Left lung (tissue), 10 donors: Measurements from ENCODE around the gene MMP20. TPM values are rescaled to one million over a fixed set of nuclear protein-coding genes. Genes with fewer than 3 reads are reported as not detected.

Experiments
- ATAC-seq: fragments of 200-7000 bp; cut with Tn5 transposase; one replicate; pipeline ENCODE4 v1.9.1; 2020; ENCODE audit warnings: moderate library complexity
- DNase-seq, 4 donors: peaks; one replicate each; pipeline ENCODE4 v3.0.0-alpha.2; 2013 to 2020
- H3K27ac ChIP-seq, 2 donors: fragments of 200-600 bp; sonication (generic) in 1 of 2; one replicate each; pipeline versions ENCODE4 v1.5.0 to v1.8.0; 2020 to 2021
- H3K27me3 ChIP-seq, 2 donors: fragments of 200-600 bp; sonication (generic) in 1 of 2; one replicate each; pipeline versions ENCODE4 v1.5.0 to v1.8.0; 2020 to 2021
- H3K36me3 ChIP-seq, 2 donors: fragments of 200-600 bp; sonication (generic) in 1 of 2; one replicate each; pipeline versions ENCODE4 v1.5.0 to v1.8.0; 2020 to 2021
- H3K4me1 ChIP-seq, 2 donors: fragments of 200-600 bp; one replicate each; pipeline ENCODE4 v1.8.0; 2021
- H3K4me3 ChIP-seq, 2 donors: fragments of 200-600 bp; sonication (generic) in 1 of 2; one replicate each; pipeline versions ENCODE4 v1.5.0 to v1.8.0; 2020 to 2021; ENCODE audit warnings: mild to moderate bottlenecking in 1 of 2
- H3K9me3 ChIP-seq, 2 donors: fragments of 200-600 bp; sonication (generic) in 1 of 2; one replicate each; pipeline versions ENCODE4 v1.5.0 to v1.8.0; 2020 to 2021
- intact Hi-C, 2 donors: fragments of 100-400 bp; cut with DNase I; formaldehyde crosslinking; loops; one replicate each; pipeline versions ENCODE4 v1.11.2 to v1.14.2; 2022
- polyA plus RNA-seq, 6 donors: library from polyadenylated mRNA; unstranded; fragments of 120-200 nt; gene quantifications; one replicate each; pipeline ENCODE4 v1.2.1, GENCODE V29; 2013; ENCODE audit not compliant: insufficient read length in 6 of 6
- total RNA-seq, 2 donors: library from RNA; stranded (reverse); fragmentation: NEBNext Ultra II Directional; extraction: Animal tissue kit (Norgen Biotek cat#: 25700); gene quantifications; one replicate each; pipeline ENCODE4 v1.2.1, GENCODE V29; 2021
- TF ChIP-seq, protein P1 (sequence below), 2 donors: fragments of 200-600 bp; sonication (generic) in 1 of 2; IDR thresholded peaks; one replicate each; pipeline versions ENCODE4 v1.5.0 to v1.8.0; 2021; ENCODE audit warnings: antibody characterized with exemption in 2 of 2
- donor health status: DM: no; HTN: yes; CAD: no.
- donor health status: DM: no; HTN: no; CAD: no.

Gene MMP20
- total and polyA plus RNA-seq, 8 donors = not detected

DNA sequence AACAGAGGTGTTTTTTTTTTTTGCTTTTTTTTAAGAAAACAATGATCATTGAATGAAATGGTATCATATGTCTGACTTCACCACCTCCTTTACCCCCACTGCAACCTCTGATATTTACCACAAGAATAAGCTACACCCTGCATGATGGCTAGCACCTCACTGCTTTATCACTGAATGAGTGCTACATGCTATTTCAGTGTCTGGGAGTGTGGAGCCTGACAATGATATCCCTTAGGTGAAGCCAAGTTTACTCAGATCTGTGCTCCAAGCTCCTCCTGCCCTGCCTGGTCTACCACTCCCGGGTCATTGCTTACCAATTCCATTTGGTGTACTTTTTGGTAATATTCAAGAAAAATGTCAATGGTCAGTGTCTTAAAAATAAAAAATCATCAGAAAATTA lies 21.1 kb downstream of the MMP20 start:
- ATAC-seq (no peak), DNase-seq (no peak)
- intact Hi-C loops = no loop called here
- Histone ChIP-seq H3K27ac (no peak overlapping the region), H3K4me1 (peaks cover 2 to 5% of the 10 kb centered on the region in 2 donors), H3K9me3 (no peaks in the 10 kb centered on the region), H3K27me3 (no peaks in the 10 kb centered on the region), H3K36me3 (no peaks in the 10 kb centered on the region), H3K4me3 (no peak overlapping the region)
- TF ChIP-seq, protein P1, sequence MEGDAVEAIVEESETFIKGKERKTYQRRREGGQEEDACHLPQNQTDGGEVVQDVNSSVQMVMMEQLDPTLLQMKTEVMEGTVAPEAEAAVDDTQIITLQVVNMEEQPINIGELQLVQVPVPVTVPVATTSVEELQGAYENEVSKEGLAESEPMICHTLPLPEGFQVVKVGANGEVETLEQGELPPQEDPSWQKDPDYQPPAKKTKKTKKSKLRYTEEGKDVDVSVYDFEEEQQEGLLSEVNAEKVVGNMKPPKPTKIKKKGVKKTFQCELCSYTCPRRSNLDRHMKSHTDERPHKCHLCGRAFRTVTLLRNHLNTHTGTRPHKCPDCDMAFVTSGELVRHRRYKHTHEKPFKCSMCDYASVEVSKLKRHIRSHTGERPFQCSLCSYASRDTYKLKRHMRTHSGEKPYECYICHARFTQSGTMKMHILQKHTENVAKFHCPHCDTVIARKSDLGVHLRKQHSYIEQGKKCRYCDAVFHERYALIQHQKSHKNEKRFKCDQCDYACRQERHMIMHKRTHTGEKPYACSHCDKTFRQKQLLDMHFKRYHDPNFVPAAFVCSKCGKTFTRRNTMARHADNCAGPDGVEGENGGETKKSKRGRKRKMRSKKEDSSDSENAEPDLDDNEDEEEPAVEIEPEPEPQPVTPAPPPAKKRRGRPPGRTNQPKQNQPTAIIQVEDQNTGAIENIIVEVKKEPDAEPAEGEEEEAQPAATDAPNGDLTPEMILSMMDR (IDR thresholded peaks at IDR 0.05) = no peak

GRCh38 chr11:102603576-102603975 lies 21.6 kb downstream of the MMP20 start:
- Histone ChIP-seq H3K27me3 (no peaks in the 10 kb centered on the region), H3K4me3 (no peak overlapping the region), H3K36me3 (no peaks in the 10 kb centered on the region), H3K4me1 (peaks cover 2 to 5% of the 10 kb centered on the region in 2 donors), H3K27ac (no peak overlapping the region), H3K9me3 (no peaks in the 10 kb centered on the region)
- ATAC-seq = no peak
- TF ChIP-seq, protein P1 (IDR thresholded peaks at IDR 0.05) = no peak
- intact Hi-C loops = no loop called here
- DNase-seq = no peak

DNA sequence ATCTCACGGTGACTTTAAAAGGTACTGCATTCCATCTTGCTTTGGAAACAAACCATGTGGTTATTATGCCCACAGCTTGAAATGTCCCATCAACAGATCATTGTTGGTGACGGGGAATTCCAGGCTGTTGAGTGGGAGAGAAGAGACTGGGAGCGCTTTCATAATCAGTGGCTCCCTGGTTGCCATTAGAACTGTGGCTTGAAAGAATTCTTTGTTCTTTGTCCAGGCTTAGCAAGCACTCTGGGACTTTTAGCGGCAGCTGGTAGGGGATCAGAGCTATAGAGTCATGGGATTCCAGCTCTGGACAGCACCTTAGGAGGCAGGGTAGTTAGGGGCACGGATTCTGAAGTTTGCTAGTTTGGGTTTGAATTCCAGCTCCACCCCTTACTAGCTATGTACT lies 22.0 kb downstream of the MMP20 start:
- ATAC-seq (peak; percentile 64), DNase-seq (no peak)
- intact Hi-C loops = no loop called here
- Histone ChIP-seq H3K27ac (no peak overlapping the region), H3K9me3 (no peaks in the 10 kb centered on the region), H3K36me3 (no peaks in the 10 kb centered on the region), H3K4me1 (peaks cover 2 to 5% of the 10 kb centered on the region in 2 donors), H3K27me3 (no peaks in the 10 kb centered on the region), H3K4me3 (no peak overlapping the region)
- TF ChIP-seq, protein P1 (IDR thresholded peaks at IDR 0.05) = no peak

GRCh38 chr11:102600666-102601065 lies 24.5 kb downstream of the MMP20 start:
- DNase-seq (no peak), ATAC-seq (no peak)
- Histone ChIP-seq H3K36me3 (no peaks in the 10 kb centered on the region), H3K27me3 (no peaks in the 10 kb centered on the region), H3K4me1 (peaks cover 2 to 5% of the 10 kb centered on the region in 2 donors), H3K4me3 (no peak overlapping the region), H3K9me3 (no peaks in the 10 kb centered on the region), H3K27ac (peak overlapping the region in 1 of 2 donors; percentile 69)
- intact Hi-C loops = no loop called here
- TF ChIP-seq, protein P1 (IDR thresholded peaks at IDR 0.05) = no peak

GRCh38 chr11:102599642-102600261 lies 25.4 kb downstream of the MMP20 start:
- Histone ChIP-seq H3K4me3 (no peak overlapping the region), H3K4me1 (peaks cover 2 to 5% of the 10 kb centered on the region in 2 donors), H3K36me3 (no peaks in the 10 kb centered on the region), H3K9me3 (no peaks in the 10 kb centered on the region), H3K27me3 (no peaks in the 10 kb centered on the region), H3K27ac (peak overlapping the region in 1 of 2 donors; percentile 69)
- ATAC-seq = peak; percentile 84
- intact Hi-C loops = no loop called here
- DNase-seq = no peak
- TF ChIP-seq, protein P1 (IDR thresholded peaks at IDR 0.05) = no peak
